Neural cell (in vitro differentiated cells): ENCODE results near the gene RNF41. TPM values are rescaled to one million over a fixed set of nuclear protein-coding genes. Genes with fewer than 3 reads are reported as not detected.

Experiments used
- H2AFZ ChIP-seq: fragments of 200-600, 300-800 bp; sonication (generic), shearing (Covaris generic); 2 replicates; pipeline ENCODE4 v1.6.0; 2014; ENCODE audit warnings: low read depth, mild to moderate bottlenecking, antibody characterized with exemption, low read length, moderate library complexity
- H3F3A ChIP-seq: fragments of 200-600 bp; shearing (Covaris generic); 2 replicates; pipeline ENCODE4 v1.6.1; 2016; ENCODE audit warnings: mild to moderate bottlenecking, moderate library complexity, mixed read lengths, antibody characterized with exemption, low read length; ENCODE audit not compliant: insufficient read depth, poor library complexity, severe bottlenecking
- H3K27ac ChIP-seq: fragments of 200-600, 300-800 bp; sonication (generic), shearing (Covaris generic); 2 replicates; pipeline ENCODE4 v1.5.1; 2014; ENCODE audit warnings: mild to moderate bottlenecking, low read length, moderate library complexity
- H3K27me3 ChIP-seq: fragments of 300-800, 200-600 bp; sonication (generic), shearing (Covaris generic); 2 replicates; pipeline ENCODE4 v1.6.0; 2014; ENCODE audit warnings: mild to moderate bottlenecking, low read depth, low read length, moderate library complexity; ENCODE audit not compliant: insufficient read depth
- H3K36me3 ChIP-seq: fragments of 300-800, 200-600 bp; sonication (generic), shearing (Covaris generic); 2 replicates; pipeline ENCODE4 v1.5.1; 2014; ENCODE audit warnings: mild to moderate bottlenecking, antibody characterized with exemption, low read length, moderate library complexity; ENCODE audit not compliant: insufficient read depth
- H3K4me2 ChIP-seq: fragments of 300-800, 200-600 bp; sonication (generic), shearing (Covaris generic); 2 replicates; pipeline ENCODE4 v1.6.0; 2014; ENCODE audit warnings: mild to moderate bottlenecking, low read length
- H3K4me3 ChIP-seq: fragments of 300-800, 200-600 bp; sonication (generic), shearing (Covaris generic); 2 replicates; pipeline ENCODE4 v1.5.1; 2014; ENCODE audit warnings: mild to moderate bottlenecking, low read length, moderate library complexity
- H3K79me2 ChIP-seq: fragments of 200-600 bp; shearing (Covaris generic); replicated peaks from 2 replicates; pipeline ENCODE4 v1.6.0; 2014; ENCODE audit warnings: mild to moderate bottlenecking, low read length, moderate library complexity; ENCODE audit not compliant: insufficient read depth
- H3K9ac ChIP-seq: fragments of 300-800, 200-600 bp; sonication (generic), shearing (Covaris generic); 2 replicates; pipeline ENCODE4 v1.6.1; 2016; ENCODE audit warnings: mild to moderate bottlenecking, low read length, mixed read lengths
- H3K9me2 ChIP-seq: fragments of 200-600 bp; shearing (Covaris generic); 2 replicates; pipeline ENCODE4 v1.6.1; 2016; ENCODE audit warnings: mild to moderate bottlenecking, low read length, mixed read lengths; ENCODE audit not compliant: insufficient read depth
- H3K9me3 ChIP-seq: fragments of 200-600, 300-800 bp; sonication (generic), shearing (Covaris generic); 2 replicates; pipeline ENCODE4 v1.6.1; 2016; ENCODE audit warnings: mild to moderate bottlenecking, mixed run types, low read length, moderate library complexity, mixed read lengths
- H4K20me1 ChIP-seq: fragments of 200-600 bp; shearing (Covaris generic); 2 replicates; pipeline ENCODE4 v1.6.1; 2016; ENCODE audit warnings: mild to moderate bottlenecking, mixed run types; ENCODE audit not compliant: insufficient read depth
- EP300 ChIP-seq: fragments of 450-650 bp; conservative IDR thresholded peaks from 2 replicates; pipeline ENCODE4 v1.6.1; 2014; ENCODE audit warnings: antibody characterized with exemption, mild to moderate bottlenecking, moderate library complexity; ENCODE audit not compliant: poor library complexity, severe bottlenecking
- EZH2 ChIP-seq: fragments of 200-600, 300-800 bp; shearing (Covaris generic), sonication (generic); IDR thresholded peaks from 2 replicates; pipeline ENCODE4 v1.6.1; 2014; ENCODE audit warnings: antibody characterized with exemption, low read length, borderline replicate concordance, mild to moderate bottlenecking; ENCODE audit not compliant: insufficient read depth, poor library complexity, severe bottlenecking
- MXI1 ChIP-seq: fragments of 450-650 bp; conservative IDR thresholded peaks from 2 replicates; pipeline ENCODE4 v1.6.1; 2014; ENCODE audit warnings: antibody characterized with exemption, mild to moderate bottlenecking; ENCODE audit not compliant: poor library complexity, severe bottlenecking
- POLR2AphosphoS5 ChIP-seq: IDR thresholded peaks from 2 replicates; pipeline ENCODE4 v1.6.1; 2012
- RAD21 ChIP-seq: fragments of 450-650 bp; conservative IDR thresholded peaks from 2 replicates; pipeline ENCODE4 v1.6.1; 2014; ENCODE audit warnings: antibody characterized with exemption, mild to moderate bottlenecking, moderate library complexity
- SMC3 ChIP-seq: fragments of 450-650 bp; conservative IDR thresholded peaks from 2 replicates; pipeline ENCODE4 v1.6.1; 2014; ENCODE audit warnings: antibody characterized with exemption, mild to moderate bottlenecking, moderate library complexity; ENCODE audit not compliant: poor library complexity
- TAF1 ChIP-seq: IDR thresholded peaks from 2 replicates; pipeline ENCODE4 v1.6.1; 2012; ENCODE audit warnings: low read depth
- polyA plus RNA-seq: library from polyadenylated mRNA; depleted of rRNA; stranded (reverse); fragments of >200 nt; gene quantifications from 2 replicates; pipeline ENCODE4 v1.2.3, GENCODE V29; 2014
- TF ChIP-seq, protein P1 (sequence below): IDR thresholded peaks from 2 replicates; pipeline ENCODE4 v1.6.1; 2012; ENCODE audit warnings: borderline replicate concordance
- TF ChIP-seq, protein P2 (sequence below): fragments of 450-650 bp; IDR thresholded peaks from 2 replicates; pipeline ENCODE4 v1.5.1; 2014; ENCODE audit warnings: antibody characterized with exemption, mild to moderate bottlenecking, moderate library complexity; ENCODE audit not compliant: poor library complexity, severe bottlenecking

Gene RNF41
- polyA plus RNA-seq, 1 donor from 2014 or later: 108 TPM

DNA sequence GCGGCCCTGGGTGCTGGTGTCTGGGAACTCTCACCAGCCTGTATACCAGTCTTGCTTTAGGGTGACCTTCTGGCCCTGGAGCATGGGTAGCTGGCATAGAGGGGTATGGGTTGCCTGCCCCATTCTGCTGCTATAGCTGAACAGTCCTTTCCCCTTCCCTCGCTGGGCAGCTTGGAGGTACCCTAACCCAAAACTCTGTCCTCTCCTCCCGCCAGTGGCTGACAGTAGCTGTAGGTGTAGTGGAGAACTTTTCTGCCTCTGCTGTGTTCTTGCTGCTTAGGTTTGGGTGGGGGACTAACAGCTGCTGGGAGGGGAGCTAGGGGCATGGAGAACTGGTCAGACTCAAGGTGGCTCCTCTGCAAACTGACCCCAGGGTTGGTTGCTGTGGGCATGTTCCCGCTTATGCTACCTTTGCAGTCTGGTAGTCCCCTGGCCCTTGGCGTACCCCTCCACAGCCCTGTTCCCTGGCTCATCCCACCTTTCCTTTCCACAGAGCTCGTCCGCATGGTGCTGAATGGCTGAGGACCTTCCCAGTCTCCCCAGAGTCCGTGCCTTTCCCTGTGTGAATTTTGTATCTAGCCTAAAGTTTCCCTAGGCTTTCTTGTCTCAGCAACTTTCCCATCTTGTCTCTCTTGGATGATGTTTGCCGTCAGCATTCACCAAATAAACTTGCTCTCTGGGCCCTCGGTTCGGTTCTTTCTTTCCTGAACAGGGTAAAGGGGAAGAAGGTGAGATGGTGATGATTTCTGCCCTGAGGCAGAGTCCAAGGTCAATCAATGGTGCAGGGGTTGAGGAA, 60.6 kb downstream of the RNF41 start:
- Histone ChIP-seq H3K4me3 (peak overlapping the region; percentile 79), H3K79me2 (peaks cover 26% of the 10 kb centered on the region), H3K27me3 (no peaks in the 10 kb centered on the region)

DNA sequence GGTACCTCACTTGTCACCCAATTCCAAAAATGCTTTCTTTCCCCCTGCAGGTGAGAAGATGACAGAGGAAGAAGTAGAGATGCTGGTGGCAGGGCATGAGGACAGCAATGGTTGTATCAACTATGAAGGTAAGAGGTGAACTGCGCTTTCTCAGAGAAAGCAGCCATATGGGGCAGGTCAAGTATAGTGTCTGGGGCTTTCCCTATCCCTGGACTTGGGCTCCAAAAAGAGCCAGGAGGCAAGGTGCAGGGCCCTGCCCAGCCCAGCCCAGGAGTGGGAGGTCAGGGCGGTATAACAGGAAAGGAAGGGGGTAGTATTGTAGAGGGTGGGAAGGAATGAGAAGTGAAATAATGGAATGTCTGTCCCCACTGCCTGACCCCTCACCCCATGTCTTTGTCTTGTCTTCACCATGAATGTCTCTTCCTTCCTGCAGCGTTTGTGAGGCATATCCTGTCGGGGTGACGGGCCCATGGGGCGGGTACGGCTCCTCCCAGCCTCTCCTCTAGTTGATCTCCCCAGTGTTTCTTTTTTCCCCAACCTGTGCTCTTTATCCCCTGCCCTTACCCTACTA, 61.4 kb downstream of the RNF41 start:
- Histone ChIP-seq H3K4me2 (peak overlapping the region; percentile 97), H3F3A (peaks cover 5% of the 10 kb centered on the region), H3K79me2 (peaks cover 26% of the 10 kb centered on the region), H3K9me2 (no peaks in the 10 kb centered on the region), H2AFZ (no peak overlapping the region), H3K27ac (peak overlapping the region; percentile 95), H3K36me3 (peaks cover 13% of the 10 kb centered on the region), H3K4me3 (peak overlapping the region; percentile 79), H4K20me1 (peaks cover 5% of the 10 kb centered on the region), H3K9ac (peak overlapping the region; percentile 97), H3K27me3 (no peaks in the 10 kb centered on the region), H3K9me3 (no peaks in the 10 kb centered on the region)
- TF ChIP-seq RAD21 (no peak), POLR2AphosphoS5 (peak; percentile 27)

More for the DNA sequence above, 60.6 kb downstream of the RNF41 start:
- peak overlapping the region; percentile 97 for H3K4me2 ChIP-seq
- peak overlapping the region; percentile 97 for H3K9ac ChIP-seq
- peaks cover 5% of the 10 kb centered on the region for H4K20me1 ChIP-seq
- no peaks in the 10 kb centered on the region for H3K9me2 ChIP-seq
- H3K36me3 ChIP-seq: peaks cover 13% of the 10 kb centered on the region
- H3K27ac ChIP-seq: no peak overlapping the region
- no peaks in the 10 kb centered on the region for H3K9me3 ChIP-seq
- TF ChIP-seq MXI1 (no peak), RAD21 (no peak), EP300 (no peak), POLR2AphosphoS5 (no peak), TAF1 (no peak), EZH2 (no peak), SMC3 (no peak)
- TF ChIP-seq, protein P1, sequence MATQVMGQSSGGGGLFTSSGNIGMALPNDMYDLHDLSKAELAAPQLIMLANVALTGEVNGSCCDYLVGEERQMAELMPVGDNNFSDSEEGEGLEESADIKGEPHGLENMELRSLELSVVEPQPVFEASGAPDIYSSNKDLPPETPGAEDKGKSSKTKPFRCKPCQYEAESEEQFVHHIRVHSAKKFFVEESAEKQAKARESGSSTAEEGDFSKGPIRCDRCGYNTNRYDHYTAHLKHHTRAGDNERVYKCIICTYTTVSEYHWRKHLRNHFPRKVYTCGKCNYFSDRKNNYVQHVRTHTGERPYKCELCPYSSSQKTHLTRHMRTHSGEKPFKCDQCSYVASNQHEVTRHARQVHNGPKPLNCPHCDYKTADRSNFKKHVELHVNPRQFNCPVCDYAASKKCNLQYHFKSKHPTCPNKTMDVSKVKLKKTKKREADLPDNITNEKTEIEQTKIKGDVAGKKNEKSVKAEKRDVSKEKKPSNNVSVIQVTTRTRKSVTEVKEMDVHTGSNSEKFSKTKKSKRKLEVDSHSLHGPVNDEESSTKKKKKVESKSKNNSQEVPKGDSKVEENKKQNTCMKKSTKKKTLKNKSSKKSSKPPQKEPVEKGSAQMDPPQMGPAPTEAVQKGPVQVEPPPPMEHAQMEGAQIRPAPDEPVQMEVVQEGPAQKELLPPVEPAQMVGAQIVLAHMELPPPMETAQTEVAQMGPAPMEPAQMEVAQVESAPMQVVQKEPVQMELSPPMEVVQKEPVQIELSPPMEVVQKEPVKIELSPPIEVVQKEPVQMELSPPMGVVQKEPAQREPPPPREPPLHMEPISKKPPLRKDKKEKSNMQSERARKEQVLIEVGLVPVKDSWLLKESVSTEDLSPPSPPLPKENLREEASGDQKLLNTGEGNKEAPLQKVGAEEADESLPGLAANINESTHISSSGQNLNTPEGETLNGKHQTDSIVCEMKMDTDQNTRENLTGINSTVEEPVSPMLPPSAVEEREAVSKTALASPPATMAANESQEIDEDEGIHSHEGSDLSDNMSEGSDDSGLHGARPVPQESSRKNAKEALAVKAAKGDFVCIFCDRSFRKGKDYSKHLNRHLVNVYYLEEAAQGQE: no peak
- TF ChIP-seq, protein P2, sequence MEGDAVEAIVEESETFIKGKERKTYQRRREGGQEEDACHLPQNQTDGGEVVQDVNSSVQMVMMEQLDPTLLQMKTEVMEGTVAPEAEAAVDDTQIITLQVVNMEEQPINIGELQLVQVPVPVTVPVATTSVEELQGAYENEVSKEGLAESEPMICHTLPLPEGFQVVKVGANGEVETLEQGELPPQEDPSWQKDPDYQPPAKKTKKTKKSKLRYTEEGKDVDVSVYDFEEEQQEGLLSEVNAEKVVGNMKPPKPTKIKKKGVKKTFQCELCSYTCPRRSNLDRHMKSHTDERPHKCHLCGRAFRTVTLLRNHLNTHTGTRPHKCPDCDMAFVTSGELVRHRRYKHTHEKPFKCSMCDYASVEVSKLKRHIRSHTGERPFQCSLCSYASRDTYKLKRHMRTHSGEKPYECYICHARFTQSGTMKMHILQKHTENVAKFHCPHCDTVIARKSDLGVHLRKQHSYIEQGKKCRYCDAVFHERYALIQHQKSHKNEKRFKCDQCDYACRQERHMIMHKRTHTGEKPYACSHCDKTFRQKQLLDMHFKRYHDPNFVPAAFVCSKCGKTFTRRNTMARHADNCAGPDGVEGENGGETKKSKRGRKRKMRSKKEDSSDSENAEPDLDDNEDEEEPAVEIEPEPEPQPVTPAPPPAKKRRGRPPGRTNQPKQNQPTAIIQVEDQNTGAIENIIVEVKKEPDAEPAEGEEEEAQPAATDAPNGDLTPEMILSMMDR: no peak
- H3F3A ChIP-seq: peaks cover 5% of the 10 kb centered on the region
- H2AFZ ChIP-seq: no peak overlapping the region
